C4-2B (cell line): ENCODE results near the gene GRIK4.

Source experiments
- H3K27ac ChIP-seq: fragments of 450-650 bp; 2 replicates; pipeline ENCODE4 v1.5.1; 2017
- ZFX ChIP-seq: fragments of 450-650 bp; IDR thresholded peaks from 2 replicates; pipeline ENCODE4 v1.6.1; 2017
- TF ChIP-seq, protein P1 (sequence below): fragments of 450-650 bp; conservative IDR thresholded peaks from 2 replicates; pipeline ENCODE4 v1.5.1; 2017; ENCODE audit warnings: mild to moderate bottlenecking

The GRIK4 gene

DNA sequence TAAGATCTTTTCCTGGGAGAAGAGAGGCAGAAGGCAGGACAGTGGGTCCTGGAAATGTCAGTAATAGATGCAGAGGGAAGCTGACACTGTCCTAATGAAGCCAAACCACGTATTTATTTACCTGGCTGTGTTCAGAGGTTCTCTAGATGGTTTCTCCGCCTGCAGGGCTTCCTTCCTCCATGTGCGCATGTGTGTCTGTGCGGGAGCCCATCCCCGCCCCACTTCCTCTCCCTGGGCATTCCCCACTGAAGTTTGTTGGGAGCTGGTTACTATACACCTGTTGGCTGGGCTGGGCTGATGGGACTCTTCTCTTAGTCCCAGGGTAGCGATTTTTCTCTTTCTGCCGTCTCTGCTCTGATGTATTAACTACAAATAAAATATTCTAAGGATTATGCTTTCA lies 307.5 kb downstream of the GRIK4 start:
- no peak overlapping the region for H3K27ac ChIP-seq

GRCh38 chr11:120819437-120820365 lies 308.2 kb downstream of the GRIK4 start:
- TF ChIP-seq, protein P1, sequence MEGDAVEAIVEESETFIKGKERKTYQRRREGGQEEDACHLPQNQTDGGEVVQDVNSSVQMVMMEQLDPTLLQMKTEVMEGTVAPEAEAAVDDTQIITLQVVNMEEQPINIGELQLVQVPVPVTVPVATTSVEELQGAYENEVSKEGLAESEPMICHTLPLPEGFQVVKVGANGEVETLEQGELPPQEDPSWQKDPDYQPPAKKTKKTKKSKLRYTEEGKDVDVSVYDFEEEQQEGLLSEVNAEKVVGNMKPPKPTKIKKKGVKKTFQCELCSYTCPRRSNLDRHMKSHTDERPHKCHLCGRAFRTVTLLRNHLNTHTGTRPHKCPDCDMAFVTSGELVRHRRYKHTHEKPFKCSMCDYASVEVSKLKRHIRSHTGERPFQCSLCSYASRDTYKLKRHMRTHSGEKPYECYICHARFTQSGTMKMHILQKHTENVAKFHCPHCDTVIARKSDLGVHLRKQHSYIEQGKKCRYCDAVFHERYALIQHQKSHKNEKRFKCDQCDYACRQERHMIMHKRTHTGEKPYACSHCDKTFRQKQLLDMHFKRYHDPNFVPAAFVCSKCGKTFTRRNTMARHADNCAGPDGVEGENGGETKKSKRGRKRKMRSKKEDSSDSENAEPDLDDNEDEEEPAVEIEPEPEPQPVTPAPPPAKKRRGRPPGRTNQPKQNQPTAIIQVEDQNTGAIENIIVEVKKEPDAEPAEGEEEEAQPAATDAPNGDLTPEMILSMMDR, result no peak
- TF ChIP-seq ZFX, result no peak
- no peak overlapping the region for H3K27ac ChIP-seq

More for the DNA sequence above, 307.5 kb downstream of the GRIK4 start:
- no peak for TF ChIP-seq ZFX
- TF ChIP-seq, protein P1, result no peak

DNA sequence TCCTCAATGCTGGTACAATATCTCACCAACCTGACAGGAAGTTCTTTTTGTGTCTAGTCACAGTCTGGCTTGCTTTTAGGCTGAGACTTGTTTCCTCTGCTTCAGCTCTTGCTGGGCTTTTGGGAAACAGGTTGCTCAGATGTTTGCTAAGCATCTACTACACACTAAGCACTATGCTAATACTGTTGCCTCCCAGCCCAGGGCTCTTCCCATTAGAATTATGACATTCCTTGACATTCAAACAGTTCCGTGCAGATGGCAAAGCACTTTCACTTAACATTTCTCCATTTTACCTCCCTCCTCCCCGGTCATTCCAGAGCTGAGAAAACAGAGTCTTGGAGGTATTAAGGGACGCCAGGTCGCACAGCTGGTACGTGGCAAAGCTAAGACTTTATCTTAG lies 311.6 kb downstream of the GRIK4 start:
- TF ChIP-seq, protein P1, result no peak
- no peak for TF ChIP-seq ZFX

GRCh38 chr11:120824242-120824641 lies 312.7 kb downstream of the GRIK4 start:
- no peak for TF ChIP-seq ZFX
- H3K27ac ChIP-seq, result no peak overlapping the region

More for the DNA sequence above, 311.6 kb downstream of the GRIK4 start:
- no peak overlapping the region for H3K27ac ChIP-seq

DNA sequence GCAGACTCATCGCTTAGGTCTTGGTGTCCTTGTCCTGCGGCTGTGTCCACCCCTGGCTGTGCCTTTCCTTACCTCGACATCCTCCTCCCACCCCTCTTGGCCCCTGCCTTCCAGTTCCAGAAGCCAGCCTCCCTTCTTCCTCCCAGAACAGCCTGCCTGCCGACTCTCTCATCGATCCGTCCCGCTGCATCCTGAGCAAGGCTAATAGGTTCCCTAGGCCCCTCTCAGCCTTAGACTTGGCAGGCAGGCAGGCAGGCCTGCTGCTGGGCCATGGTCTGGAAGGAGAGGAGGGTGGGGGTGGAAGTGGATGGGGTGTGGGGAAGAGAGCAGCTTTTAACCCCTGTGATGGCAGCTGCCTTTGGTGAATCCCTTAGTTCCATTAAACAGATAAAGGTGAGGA lies 315.6 kb downstream of the GRIK4 start:
- H3K27ac ChIP-seq, result no peak overlapping the region
- TF ChIP-seq ZFX, result no peak
- TF ChIP-seq, protein P1, result no peak

- TF ChIP-seq, protein P1, result no peak
- TF ChIP-seq ZFX, result no peak
- no peak overlapping the region for H3K27ac ChIP-seq
These were observed 316.3 kb downstream of the GRIK4 start for GRCh38 chr11:120827820-120828219.

DNA sequence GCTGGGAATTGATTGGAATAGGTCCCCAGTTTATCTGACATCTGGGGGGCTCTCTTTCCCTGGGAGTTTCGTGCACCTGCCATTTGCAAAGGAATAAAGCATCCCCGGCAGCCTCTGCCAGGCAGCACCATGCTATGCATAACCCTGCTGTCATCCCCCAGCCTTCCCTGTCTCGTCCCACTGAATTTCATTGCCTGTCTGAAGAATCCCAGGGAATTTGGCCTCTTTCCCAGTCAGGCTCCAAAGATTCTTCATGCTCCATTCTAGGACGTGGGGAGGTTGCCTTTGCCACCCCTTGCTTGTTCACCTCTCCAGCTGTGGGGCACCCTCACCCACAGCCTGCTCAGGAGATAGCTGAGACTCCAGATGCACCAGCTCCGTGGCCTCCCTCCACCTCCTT lies 317.3 kb downstream of the GRIK4 start:
- no peak overlapping the region for H3K27ac ChIP-seq
- TF ChIP-seq, protein P1, result no peak
- no peak for TF ChIP-seq ZFX
